OCI-LY1 (cell line): ENCODE measurements around the gene SMAD7.

ENCODE experiments used
- CTCF ChIP-seq: fragments of 200-600 bp; sonication (generic), shearing (Covaris generic); IDR thresholded peaks from 2 replicates; pipeline ENCODE4 v1.5.1; 2017; ENCODE audit warnings: mild to moderate bottlenecking, antibody characterized with exemption, low read length, moderate library complexity, mixed read lengths
- EZH2 ChIP-seq: fragments of 200-600 bp; sonication (generic), shearing (Covaris generic); IDR thresholded peaks from 2 replicates; pipeline ENCODE4 v1.8.0; 2017; ENCODE audit warnings: borderline replicate concordance, mixed run types, mild to moderate bottlenecking, antibody characterized with exemption, low read length, moderate library complexity, mixed read lengths

GRCh38 chr18:48997681-48997984, 46.9 kb upstream of the SMAD7 start:
- TF ChIP-seq CTCF (no peak), EZH2 (no peak)
